ENCODE data around the gene PCDHGB5. TPM values are rescaled to one million over a fixed set of nuclear protein-coding genes. Genes with fewer than 3 reads are reported as not detected.

PCDHGB5 gene
- 27.7 and 35.0 TPM in 2 replicates for total RNA-seq

GRCh38 chr5:141397756-141398551 lies at the start of gene PCDHGB5:
TSS of gene PCDHGB5 (plus strand) at chr5:141397947. CDS start at chr5:141398128, 181 bp downstream.

GRCh38 chr5:141349917-141350619 lies 47.7 kb upstream of the PCDHGB5 start, which contains the start of gene PCDHGB1:
TSS of gene PCDHGB1 (plus strand) at chr5:141350099. CDS start at chr5:141350261, 162 bp downstream.

GRCh38 chr5:141354900-141355469 lies 42.8 kb upstream of the PCDHGB5 start, which contains the start of gene PCDHGA4:
TSS of gene PCDHGA4 (plus strand) at chr5:141355021. CDS start at chr5:141355108, 87 bp downstream.

GRCh38 chr5:141359790-141360426 lies 37.8 kb upstream of the PCDHGB5 start, which contains the start of gene PCDHGB2:
TSS of gene PCDHGB2 (plus strand) at chr5:141359994. CDS start at chr5:141360136, 142 bp downstream.

GRCh38 chr5:141363952-141364660 lies 33.6 kb upstream of the PCDHGB5 start, which contains the start of gene PCDHGA5:
TSS of gene PCDHGA5 (plus strand) at chr5:141364162. CDS start at chr5:141364331, 169 bp downstream.

GRCh38 chr5:141369994-141370848 lies 27.5 kb upstream of the PCDHGB5 start, which contains the start of gene PCDHGB3:
TSS of gene PCDHGB3 (plus strand) at chr5:141370242. CDS start at chr5:141370395, 153 bp downstream.

GRCh38 chr5:141373673-141374317 lies 24.0 kb upstream of the PCDHGB5 start, which contains the start of gene PCDHGA6:
TSS of gene PCDHGA6 (plus strand) at chr5:141373891. CDS start at chr5:141374084, 193 bp downstream.

GRCh38 chr5:141382469-141383294 lies 15.1 kb upstream of the PCDHGB5 start, which contains the start of gene PCDHGA7:
TSS of gene PCDHGA7 (plus strand) at chr5:141382742. CDS start at chr5:141382900, 158 bp downstream.

GRCh38 chr5:141387557-141388311 lies 10.0 kb upstream of the PCDHGB5 start, which contains the start of gene PCDHGB4:
TSS of gene PCDHGB4 (plus strand) at chr5:141387698. CDS start at chr5:141387885, 187 bp downstream.

GRCh38 chr5:141392429-141393198 lies 5.1 kb upstream of the PCDHGB5 start, which contains the start of gene PCDHGA8:
TSS of gene PCDHGA8 (plus strand) at chr5:141392633. CDS start at chr5:141392814, 181 bp downstream.

GRCh38 chr5:141402553-141403243 lies 5.0 kb downstream of the PCDHGB5 start, which contains the start of gene PCDHGA9:
TSS of gene PCDHGA9 (plus strand) at chr5:141402778. CDS start at chr5:141402953, 175 bp downstream.

GRCh38 chr5:141407790-141408505 lies 10.2 kb downstream of the PCDHGB5 start, which contains the start of gene PCDHGB6:
TSS of gene PCDHGB6 (plus strand) at chr5:141408021. CDS start at chr5:141408203, 182 bp downstream.

GRCh38 chr5:141412854-141413539 lies 15.2 kb downstream of the PCDHGB5 start, which contains the start of gene PCDHGA10:
TSS of gene PCDHGA10 (plus strand) at chr5:141412987. CDS start at chr5:141413176, 189 bp downstream.

GRCh38 chr5:141417494-141418172 lies 19.9 kb downstream of the PCDHGB5 start, which contains the start of gene PCDHGB7:
TSS of gene PCDHGB7 (plus strand) at chr5:141417677. CDS start at chr5:141417860, 183 bp downstream.

